Upper lobe of left lung (tissue), 4 donors: ENCODE results near the gene NRXN3.

ENCODE experiments used
- EP300 ChIP-seq, 4 donors: sonication (generic); formaldehyde crosslinking; IDR thresholded peaks; one replicate each; pipeline ENCODE4 v1.5.1; 2017; ENCODE audit warnings: antibody characterized with exemption in 4 of 4, control low read depth in 2 of 4
- POLR2A ChIP-seq, 4 donors: fragments of 450-650 bp; IDR thresholded peaks; one replicate each; pipeline ENCODE4 v1.5.1; 2016 to 2017; ENCODE audit warnings: antibody characterized with exemption in 4 of 4, mild to moderate bottlenecking in 2 of 4
- POLR2AphosphoS5 ChIP-seq, 2 donors: sonication (generic); formaldehyde crosslinking; IDR thresholded peaks; one replicate each; pipeline ENCODE4 v1.5.1; 2017; ENCODE audit warnings: antibody characterized with exemption in 2 of 2
- TF ChIP-seq, protein P1 (sequence below), 6 experiments: fragments of 450-650 bp in 4 of 6; fragments of 200-600 bp in 2 of 6; sonication (generic) in 2 of 6; IDR thresholded peaks; one replicate each; pipeline ENCODE4 v1.5.1; 2016 to 2019; ENCODE audit warnings: antibody characterized with exemption in 6 of 6

DNA sequence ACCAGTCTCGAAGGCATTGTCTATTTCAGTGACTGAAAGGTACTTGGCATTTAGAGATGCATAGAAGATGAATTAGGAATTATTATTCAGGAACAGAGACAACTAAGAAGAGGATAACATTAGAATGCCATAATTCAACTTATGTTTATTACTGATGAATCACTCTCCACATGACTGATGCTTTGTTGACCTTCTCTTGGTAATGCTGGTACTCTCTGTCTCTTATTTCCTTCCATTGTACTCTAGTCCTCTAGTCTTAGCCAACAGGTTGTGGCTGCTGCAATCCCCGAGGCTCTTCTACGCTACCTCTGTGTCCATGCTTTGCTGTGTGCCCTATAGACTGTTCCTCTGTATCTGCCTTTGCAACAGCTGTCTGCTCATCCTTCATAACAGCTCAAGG is 652.9 kb downstream of the NRXN3 start:
- TF ChIP-seq EP300 (IDR thresholded peaks at IDR 0.05) (no peak), POLR2AphosphoS5 (IDR thresholded peaks at IDR 0.05) (no peak), POLR2A (IDR thresholded peaks at IDR 0.05) (no peak)
- TF ChIP-seq, protein P1, sequence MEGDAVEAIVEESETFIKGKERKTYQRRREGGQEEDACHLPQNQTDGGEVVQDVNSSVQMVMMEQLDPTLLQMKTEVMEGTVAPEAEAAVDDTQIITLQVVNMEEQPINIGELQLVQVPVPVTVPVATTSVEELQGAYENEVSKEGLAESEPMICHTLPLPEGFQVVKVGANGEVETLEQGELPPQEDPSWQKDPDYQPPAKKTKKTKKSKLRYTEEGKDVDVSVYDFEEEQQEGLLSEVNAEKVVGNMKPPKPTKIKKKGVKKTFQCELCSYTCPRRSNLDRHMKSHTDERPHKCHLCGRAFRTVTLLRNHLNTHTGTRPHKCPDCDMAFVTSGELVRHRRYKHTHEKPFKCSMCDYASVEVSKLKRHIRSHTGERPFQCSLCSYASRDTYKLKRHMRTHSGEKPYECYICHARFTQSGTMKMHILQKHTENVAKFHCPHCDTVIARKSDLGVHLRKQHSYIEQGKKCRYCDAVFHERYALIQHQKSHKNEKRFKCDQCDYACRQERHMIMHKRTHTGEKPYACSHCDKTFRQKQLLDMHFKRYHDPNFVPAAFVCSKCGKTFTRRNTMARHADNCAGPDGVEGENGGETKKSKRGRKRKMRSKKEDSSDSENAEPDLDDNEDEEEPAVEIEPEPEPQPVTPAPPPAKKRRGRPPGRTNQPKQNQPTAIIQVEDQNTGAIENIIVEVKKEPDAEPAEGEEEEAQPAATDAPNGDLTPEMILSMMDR (IDR thresholded peaks at IDR 0.05): no peak
